ENCODE measurements around the gene CCDC30.

GRCh38 chr1:42684139-42684538 lies 221.1 kb downstream of the CCDC30 start:
- TF ChIP-seq, protein P1, sequence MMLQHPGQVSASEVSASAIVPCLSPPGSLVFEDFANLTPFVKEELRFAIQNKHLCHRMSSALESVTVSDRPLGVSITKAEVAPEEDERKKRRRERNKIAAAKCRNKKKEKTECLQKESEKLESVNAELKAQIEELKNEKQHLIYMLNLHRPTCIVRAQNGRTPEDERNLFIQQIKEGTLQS (IDR thresholded peaks at IDR 0.05; ENCODE audit: borderline replicate concordance, extremely low read depth, low read depth, low read length) = no peak
- TF ChIP-seq SUZ12 (IDR thresholded peaks at IDR 0.05; ENCODE audit: unreplicated experiment) (no peak), POLR2AphosphoS5 (IDR thresholded peaks at IDR 0.05; ENCODE audit: low read length) (peak; percentile 59; the same call in 1 of the 2 replicates), POLR2A (IDR thresholded peaks at IDR 0.05; ENCODE audit: low read depth, low read length) (no peak), PKNOX1 (IDR thresholded peaks at IDR 0.05) (no peak), MAX (IDR thresholded peaks at IDR 0.05; ENCODE audit: low read depth, low read length) (no peak), KDM1A (IDR thresholded peaks at IDR 0.05; ENCODE audit: borderline replicate concordance) (no peak), SREBF1 (IDR thresholded peaks at IDR 0.05; ENCODE audit: low read length) (no peak), ETV6 (conservative IDR thresholded peaks at IDR 0.05 in 1 of 2, IDR thresholded peaks at IDR 0.05 in 1 of 2; ENCODE audit: borderline replicate concordance in 1 of 2, low read depth in 1 of 2) (no peak), PML (IDR thresholded peaks at IDR 0.05; ENCODE audit: low read length) (no peak)
- TF ChIP-seq, protein P2, sequence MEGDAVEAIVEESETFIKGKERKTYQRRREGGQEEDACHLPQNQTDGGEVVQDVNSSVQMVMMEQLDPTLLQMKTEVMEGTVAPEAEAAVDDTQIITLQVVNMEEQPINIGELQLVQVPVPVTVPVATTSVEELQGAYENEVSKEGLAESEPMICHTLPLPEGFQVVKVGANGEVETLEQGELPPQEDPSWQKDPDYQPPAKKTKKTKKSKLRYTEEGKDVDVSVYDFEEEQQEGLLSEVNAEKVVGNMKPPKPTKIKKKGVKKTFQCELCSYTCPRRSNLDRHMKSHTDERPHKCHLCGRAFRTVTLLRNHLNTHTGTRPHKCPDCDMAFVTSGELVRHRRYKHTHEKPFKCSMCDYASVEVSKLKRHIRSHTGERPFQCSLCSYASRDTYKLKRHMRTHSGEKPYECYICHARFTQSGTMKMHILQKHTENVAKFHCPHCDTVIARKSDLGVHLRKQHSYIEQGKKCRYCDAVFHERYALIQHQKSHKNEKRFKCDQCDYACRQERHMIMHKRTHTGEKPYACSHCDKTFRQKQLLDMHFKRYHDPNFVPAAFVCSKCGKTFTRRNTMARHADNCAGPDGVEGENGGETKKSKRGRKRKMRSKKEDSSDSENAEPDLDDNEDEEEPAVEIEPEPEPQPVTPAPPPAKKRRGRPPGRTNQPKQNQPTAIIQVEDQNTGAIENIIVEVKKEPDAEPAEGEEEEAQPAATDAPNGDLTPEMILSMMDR (IDR thresholded peaks at IDR 0.05 in 2 of 3, conservative IDR thresholded peaks at IDR 0.05 in 1 of 3; ENCODE audit: control insufficient read depth in 2 of 3, extremely low read depth in 1 of 3, insufficient read depth in 1 of 3, low read depth in 3 of 3, low read length in 3 of 3) = no peak

Measured in GM12878 (cell line).